DOHH2 (cell line): ENCODE data around the gene CFAP251.

Experiments used
- H3F3A ChIP-seq: fragments of 200-600 bp; sonication (generic), shearing (Covaris generic); 2 replicates; pipeline ENCODE4 v1.6.0; 2016; ENCODE audit warnings: antibody characterized with exemption, mild to moderate bottlenecking; ENCODE audit not compliant: control insufficient read depth, insufficient read depth
- H3K27ac ChIP-seq: fragments of 200-600 bp; sonication (generic); 2 replicates; pipeline ENCODE4 v1.5.1; 2014; ENCODE audit warnings: low read depth, mild to moderate bottlenecking, low read length, moderate library complexity
- H3K27me3 ChIP-seq: fragments of 200-600 bp; sonication (generic); 2 replicates; pipeline ENCODE4 v1.6.1; 2014; ENCODE audit warnings: mild to moderate bottlenecking, low read length, mixed read lengths; ENCODE audit not compliant: control insufficient read depth
- H3K36me3 ChIP-seq: fragments of 200-600 bp; sonication (generic); 2 replicates; pipeline ENCODE4 v1.6.1; 2014; ENCODE audit warnings: mild to moderate bottlenecking, low read length, moderate library complexity, mixed read lengths; ENCODE audit not compliant: control insufficient read depth
- H3K4me1 ChIP-seq: fragments of 200-600 bp; sonication (generic); 2 replicates; pipeline ENCODE4 v1.6.1; 2014; ENCODE audit warnings: mild to moderate bottlenecking, low read length, mixed read lengths; ENCODE audit not compliant: control insufficient read depth
- H3K4me2 ChIP-seq: fragments of 200-600 bp; sonication (generic); 2 replicates; pipeline ENCODE4 v1.6.0; 2014; ENCODE audit warnings: mild to moderate bottlenecking, low read length, moderate library complexity
- H3K4me3 ChIP-seq: fragments of 200-600 bp; sonication (generic); 2 replicates; pipeline ENCODE4 v1.5.1; 2014; ENCODE audit warnings: mild to moderate bottlenecking, low read length, mixed read lengths
- H3K79me2 ChIP-seq: fragments of 200-600 bp; sonication (generic); 2 replicates; pipeline ENCODE4 v1.6.1; 2014; ENCODE audit warnings: mild to moderate bottlenecking, low read length, mixed read lengths; ENCODE audit not compliant: control insufficient read depth
- H3K9me2 ChIP-seq: fragments of 200-600 bp; sonication (generic); replicated peaks from 2 replicates; pipeline ENCODE4 v1.6.1; 2014; ENCODE audit warnings: mild to moderate bottlenecking, low read length, mixed read lengths; ENCODE audit not compliant: control insufficient read depth
- H3K9me3 ChIP-seq: fragments of 200-600 bp; sonication (generic); 2 replicates; pipeline ENCODE4 v1.6.1; 2014; ENCODE audit warnings: antibody characterized with exemption, low read length, mixed read lengths; ENCODE audit not compliant: control insufficient read depth, insufficient read depth
- H4K20me1 ChIP-seq: fragments of 200-600 bp; sonication (generic); 2 replicates; pipeline ENCODE4 v1.6.0; 2014; ENCODE audit warnings: low read depth, mild to moderate bottlenecking, antibody characterized with exemption, low read length, moderate library complexity; ENCODE audit not compliant: control insufficient read depth, insufficient read depth
- EZH2phosphoT487 ChIP-seq: fragments of 200-600 bp; sonication (generic); IDR thresholded peaks from 2 replicates; pipeline ENCODE4 v1.6.1; 2017; ENCODE audit warnings: borderline replicate concordance, mild to moderate bottlenecking, antibody characterized with exemption, low read length, moderate library complexity, mixed read lengths
- TF ChIP-seq, protein P1 (sequence below): fragments of 200-600 bp; sonication (generic); IDR thresholded peaks from one replicate; pipeline ENCODE4 v1.5.1; 2014; ENCODE audit warnings: antibody characterized with exemption, mild to moderate bottlenecking, low read depth, low read length; ENCODE audit not compliant: poor library complexity, severe bottlenecking

CFAP251 gene

DNA sequence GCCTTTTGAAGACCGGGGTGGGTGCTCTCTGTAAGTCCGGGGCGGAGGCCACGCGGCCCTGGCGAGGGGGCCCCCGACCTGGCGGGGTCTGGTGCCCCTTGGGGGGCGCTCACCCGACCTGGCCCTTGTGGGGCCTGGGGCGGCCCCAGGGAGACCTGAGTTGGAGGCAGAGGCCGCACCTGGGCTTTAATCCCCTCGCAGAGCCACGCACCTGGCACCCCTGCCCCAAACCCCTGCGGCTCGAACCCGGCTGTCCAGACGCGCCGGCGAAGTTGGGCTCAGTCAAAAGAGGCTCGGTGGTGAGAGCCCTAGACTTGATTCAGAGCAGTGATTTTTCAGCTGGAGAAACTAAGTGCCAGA is 267 bp downstream of the CFAP251 start:
- peak overlapping the region; percentile 78 for H3K27ac ChIP-seq

DNA sequence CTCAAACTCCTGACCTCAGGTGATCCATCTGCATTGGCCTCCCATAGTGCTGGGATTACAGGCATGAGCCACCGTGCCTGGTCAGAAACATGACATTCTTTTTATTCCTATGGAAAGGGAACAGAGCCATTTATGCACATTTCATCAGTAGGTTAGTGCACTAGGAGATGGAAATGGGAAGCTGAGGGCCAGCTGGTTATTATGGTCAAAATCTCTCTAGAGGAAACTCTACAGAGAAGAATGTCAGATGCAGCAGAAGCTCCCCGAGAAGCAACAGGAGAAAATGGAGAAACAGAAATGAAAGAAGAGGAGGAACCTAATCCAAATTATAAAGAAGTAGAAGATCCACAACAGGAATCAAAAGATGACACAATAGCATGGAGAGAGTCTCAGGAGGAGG is 2.7 kb downstream of the CFAP251 start:
- no peak overlapping the region for H3K27ac ChIP-seq
- no peaks in the 10 kb centered on the region for H4K20me1 ChIP-seq
- TF ChIP-seq, protein P1, sequence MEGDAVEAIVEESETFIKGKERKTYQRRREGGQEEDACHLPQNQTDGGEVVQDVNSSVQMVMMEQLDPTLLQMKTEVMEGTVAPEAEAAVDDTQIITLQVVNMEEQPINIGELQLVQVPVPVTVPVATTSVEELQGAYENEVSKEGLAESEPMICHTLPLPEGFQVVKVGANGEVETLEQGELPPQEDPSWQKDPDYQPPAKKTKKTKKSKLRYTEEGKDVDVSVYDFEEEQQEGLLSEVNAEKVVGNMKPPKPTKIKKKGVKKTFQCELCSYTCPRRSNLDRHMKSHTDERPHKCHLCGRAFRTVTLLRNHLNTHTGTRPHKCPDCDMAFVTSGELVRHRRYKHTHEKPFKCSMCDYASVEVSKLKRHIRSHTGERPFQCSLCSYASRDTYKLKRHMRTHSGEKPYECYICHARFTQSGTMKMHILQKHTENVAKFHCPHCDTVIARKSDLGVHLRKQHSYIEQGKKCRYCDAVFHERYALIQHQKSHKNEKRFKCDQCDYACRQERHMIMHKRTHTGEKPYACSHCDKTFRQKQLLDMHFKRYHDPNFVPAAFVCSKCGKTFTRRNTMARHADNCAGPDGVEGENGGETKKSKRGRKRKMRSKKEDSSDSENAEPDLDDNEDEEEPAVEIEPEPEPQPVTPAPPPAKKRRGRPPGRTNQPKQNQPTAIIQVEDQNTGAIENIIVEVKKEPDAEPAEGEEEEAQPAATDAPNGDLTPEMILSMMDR: no peak
- no peak for TF ChIP-seq EZH2phosphoT487
- no peak overlapping the region for H3K4me2 ChIP-seq
- H3K27me3 ChIP-seq: no peaks in the 10 kb centered on the region
- peaks cover 24% of the 10 kb centered on the region for H3K79me2 ChIP-seq
- no peaks in the 10 kb centered on the region for H3K9me3 ChIP-seq
- peaks cover 47% of the 10 kb centered on the region for H3K36me3 ChIP-seq
- H3K9me2 ChIP-seq: no peaks in the 10 kb centered on the region
- H3K4me3 ChIP-seq: no peak overlapping the region
- H3F3A ChIP-seq: peaks cover 24% of the 10 kb centered on the region
- H3K4me1 ChIP-seq: peaks cover 57% of the 10 kb centered on the region

More for the DNA sequence above, 267 bp downstream of the CFAP251 start:
- Histone ChIP-seq H3K79me2 (peaks cover 24% of the 10 kb centered on the region), H3K27me3 (no peaks in the 10 kb centered on the region), H3K9me2 (no peaks in the 10 kb centered on the region), H3F3A (peaks cover 19% of the 10 kb centered on the region), H3K36me3 (peaks cover 47% of the 10 kb centered on the region), H4K20me1 (no peaks in the 10 kb centered on the region), H3K4me2 (peak overlapping the region; percentile 97), H3K9me3 (no peaks in the 10 kb centered on the region), H3K4me1 (peaks cover 54% of the 10 kb centered on the region), H3K4me3 (peak overlapping the region; percentile 89)
- TF ChIP-seq EZH2phosphoT487: no peak
- TF ChIP-seq, protein P1: no peak

DNA sequence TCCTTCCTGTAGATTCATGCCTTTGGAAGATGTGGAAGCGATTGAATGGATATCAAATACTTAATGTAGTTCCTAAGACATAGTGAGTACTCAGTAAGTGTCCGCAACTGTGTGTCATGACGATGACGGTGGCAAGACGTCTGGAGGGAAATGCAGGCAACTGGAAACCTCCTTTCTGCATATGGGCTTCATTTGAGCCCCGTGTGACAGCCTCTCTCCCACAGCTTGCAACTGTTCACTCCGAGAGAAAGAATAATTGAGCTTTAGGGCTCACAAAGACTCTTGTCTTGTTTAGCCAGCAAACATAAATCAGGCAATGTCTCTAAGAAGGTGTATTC is 6.9 kb downstream of the CFAP251 start:
- Histone ChIP-seq H3K36me3 (peaks cover 27% of the 10 kb centered on the region), H3K79me2 (no peaks in the 10 kb centered on the region; the same call in 1 of the 2 replicates), H3K4me3 (no peak overlapping the region), H3K27me3 (no peaks in the 10 kb centered on the region), H3F3A (peaks cover 12% of the 10 kb centered on the region), H3K9me2 (no peaks in the 10 kb centered on the region), H4K20me1 (no peaks in the 10 kb centered on the region), H3K4me2 (no peak overlapping the region), H3K9me3 (no peaks in the 10 kb centered on the region), H3K27ac (no peak overlapping the region), H3K4me1 (peaks cover 48% of the 10 kb centered on the region)
- TF ChIP-seq, protein P1: no peak
- TF ChIP-seq EZH2phosphoT487: no peak
